Loucy (cell line): ENCODE results near the gene PTPRK.

Experiments used
- EZH2phosphoT487 ChIP-seq: fragments of 200-600 bp; IDR thresholded peaks from 2 replicates; pipeline ENCODE4 v1.6.1; 2018; ENCODE audit warnings: antibody characterized with exemption, mild to moderate bottlenecking, moderate library complexity, borderline replicate concordance
- TF ChIP-seq, protein P1 (sequence below): fragments of 200-600 bp; sonication (generic); conservative IDR thresholded peaks from 2 replicates; pipeline ENCODE4 v1.5.1; 2014; ENCODE audit warnings: mild to moderate bottlenecking, antibody characterized with exemption, low read length

DNA sequence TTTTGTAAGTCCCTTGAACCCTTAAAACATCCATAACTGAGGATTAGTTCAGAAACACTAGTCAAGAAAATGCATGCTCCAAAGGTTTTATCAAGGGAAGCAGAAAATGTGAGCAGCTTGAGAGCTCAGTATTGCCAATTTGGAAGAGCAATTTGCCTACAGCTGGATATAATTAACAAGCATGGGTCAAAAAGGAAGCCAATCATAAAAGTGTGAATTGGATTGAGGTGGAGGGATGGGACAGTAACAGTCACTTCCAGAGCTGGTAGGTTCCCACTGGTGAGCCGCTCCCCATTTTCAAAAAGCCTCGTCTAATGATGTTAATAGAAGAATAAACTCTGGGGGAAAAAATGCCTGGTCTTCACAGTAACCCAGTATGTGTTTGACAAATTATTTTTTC lies 5.0 kb upstream of the PTPRK start:
- TF ChIP-seq EZH2phosphoT487, result no peak
- TF ChIP-seq, protein P1, sequence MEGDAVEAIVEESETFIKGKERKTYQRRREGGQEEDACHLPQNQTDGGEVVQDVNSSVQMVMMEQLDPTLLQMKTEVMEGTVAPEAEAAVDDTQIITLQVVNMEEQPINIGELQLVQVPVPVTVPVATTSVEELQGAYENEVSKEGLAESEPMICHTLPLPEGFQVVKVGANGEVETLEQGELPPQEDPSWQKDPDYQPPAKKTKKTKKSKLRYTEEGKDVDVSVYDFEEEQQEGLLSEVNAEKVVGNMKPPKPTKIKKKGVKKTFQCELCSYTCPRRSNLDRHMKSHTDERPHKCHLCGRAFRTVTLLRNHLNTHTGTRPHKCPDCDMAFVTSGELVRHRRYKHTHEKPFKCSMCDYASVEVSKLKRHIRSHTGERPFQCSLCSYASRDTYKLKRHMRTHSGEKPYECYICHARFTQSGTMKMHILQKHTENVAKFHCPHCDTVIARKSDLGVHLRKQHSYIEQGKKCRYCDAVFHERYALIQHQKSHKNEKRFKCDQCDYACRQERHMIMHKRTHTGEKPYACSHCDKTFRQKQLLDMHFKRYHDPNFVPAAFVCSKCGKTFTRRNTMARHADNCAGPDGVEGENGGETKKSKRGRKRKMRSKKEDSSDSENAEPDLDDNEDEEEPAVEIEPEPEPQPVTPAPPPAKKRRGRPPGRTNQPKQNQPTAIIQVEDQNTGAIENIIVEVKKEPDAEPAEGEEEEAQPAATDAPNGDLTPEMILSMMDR, result no peak
